GM23248 (cell line): ENCODE results near the gene ALDOB.

Experiments used
- EZH2 ChIP-seq: fragments of 200-600 bp; sonication (generic); IDR thresholded peaks from 2 replicates; pipeline ENCODE4 v1.6.1; 2018; ENCODE audit warnings: antibody characterized with exemption, mild to moderate bottlenecking; ENCODE audit not compliant: insufficient read depth, poor library complexity, severe bottlenecking
- EZH2phosphoT487 ChIP-seq: fragments of 200-600 bp; sonication (generic); IDR thresholded peaks from 2 replicates; pipeline ENCODE4 v1.6.1; 2018; ENCODE audit warnings: antibody characterized with exemption, moderate library complexity, mild to moderate bottlenecking, low read depth; ENCODE audit not compliant: insufficient read depth

GRCh38 chr9:101387871-101388506 is 47.6 kb downstream of the ALDOB start:
- TF ChIP-seq EZH2 (no peak), EZH2phosphoT487 (no peak)
